OCI-LY1 (cell line): ENCODE data around the gene ZNF618.

Experiments used
- EZH2 ChIP-seq: fragments of 200-600 bp; sonication (generic), shearing (Covaris generic); IDR thresholded peaks from 2 replicates; pipeline ENCODE4 v1.8.0; 2017; ENCODE audit warnings: borderline replicate concordance, mixed run types, mild to moderate bottlenecking, antibody characterized with exemption, low read length, moderate library complexity, mixed read lengths
- TF ChIP-seq, protein P1 (sequence below): fragments of 200-600 bp; sonication (generic), shearing (Covaris generic); IDR thresholded peaks from 2 replicates; pipeline ENCODE4 v1.5.1; 2017; ENCODE audit warnings: mild to moderate bottlenecking, antibody characterized with exemption, low read length, moderate library complexity, mixed read lengths

DNA sequence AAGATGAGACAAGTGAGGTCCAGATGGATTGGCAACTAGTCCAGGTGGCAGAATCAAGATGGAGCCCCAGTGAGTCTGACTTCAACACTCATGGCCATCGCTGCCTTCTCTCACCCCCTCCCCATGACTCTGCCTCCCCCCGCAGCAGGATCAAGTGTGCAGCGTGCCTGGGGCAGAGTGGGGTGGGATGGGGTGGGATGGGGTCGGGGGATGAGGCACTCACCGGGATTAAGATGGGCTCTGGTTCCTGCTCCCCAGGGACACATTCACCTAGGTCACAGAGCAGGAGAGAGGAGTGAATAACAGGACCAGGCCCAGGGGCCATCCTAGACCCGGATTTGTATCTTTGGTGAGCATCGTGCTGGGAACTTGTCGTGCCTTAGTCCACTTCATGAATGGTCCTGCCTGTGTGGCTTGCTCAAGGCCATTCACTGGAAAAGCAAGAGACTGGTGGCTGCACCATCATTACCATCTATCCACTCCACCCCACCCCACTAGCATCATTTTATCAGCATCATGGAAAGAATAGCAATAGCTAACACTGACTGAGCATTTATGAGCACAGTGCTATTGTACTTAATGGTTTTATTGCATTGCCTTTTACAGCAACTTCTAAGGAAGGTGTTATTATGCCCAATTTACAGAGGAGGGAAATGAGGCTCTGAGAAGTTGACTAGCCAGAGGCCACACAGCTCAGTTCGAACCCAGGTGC, 193.5 kb downstream of the ZNF618 start:
- TF ChIP-seq, protein P1, sequence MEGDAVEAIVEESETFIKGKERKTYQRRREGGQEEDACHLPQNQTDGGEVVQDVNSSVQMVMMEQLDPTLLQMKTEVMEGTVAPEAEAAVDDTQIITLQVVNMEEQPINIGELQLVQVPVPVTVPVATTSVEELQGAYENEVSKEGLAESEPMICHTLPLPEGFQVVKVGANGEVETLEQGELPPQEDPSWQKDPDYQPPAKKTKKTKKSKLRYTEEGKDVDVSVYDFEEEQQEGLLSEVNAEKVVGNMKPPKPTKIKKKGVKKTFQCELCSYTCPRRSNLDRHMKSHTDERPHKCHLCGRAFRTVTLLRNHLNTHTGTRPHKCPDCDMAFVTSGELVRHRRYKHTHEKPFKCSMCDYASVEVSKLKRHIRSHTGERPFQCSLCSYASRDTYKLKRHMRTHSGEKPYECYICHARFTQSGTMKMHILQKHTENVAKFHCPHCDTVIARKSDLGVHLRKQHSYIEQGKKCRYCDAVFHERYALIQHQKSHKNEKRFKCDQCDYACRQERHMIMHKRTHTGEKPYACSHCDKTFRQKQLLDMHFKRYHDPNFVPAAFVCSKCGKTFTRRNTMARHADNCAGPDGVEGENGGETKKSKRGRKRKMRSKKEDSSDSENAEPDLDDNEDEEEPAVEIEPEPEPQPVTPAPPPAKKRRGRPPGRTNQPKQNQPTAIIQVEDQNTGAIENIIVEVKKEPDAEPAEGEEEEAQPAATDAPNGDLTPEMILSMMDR: no peak
- TF ChIP-seq EZH2: no peak
